Loucy (cell line): Measurements from ENCODE around the gene MARCHF7.
A peak's percentile ranks its signal among the peaks of the same experiment; 100 is the strongest.

Experiments
- H2AFZ ChIP-seq: fragments of 200-600 bp; sonication (generic); 2 replicates; pipeline ENCODE4 v1.6.0; 2016; ENCODE audit warnings: antibody characterized with exemption, mild to moderate bottlenecking, low read length, moderate library complexity
- H3F3A ChIP-seq: fragments of 200-600 bp; 2 replicates; pipeline ENCODE4 v1.6.0; 2016; ENCODE audit warnings: antibody characterized with exemption, low read depth, mild to moderate bottlenecking
- H3K27me3 ChIP-seq: fragments of 200-600 bp; sonication (generic); 2 replicates; pipeline ENCODE4 v1.6.1; 2014; ENCODE audit warnings: low read length, mild to moderate bottlenecking; ENCODE audit not compliant: insufficient read depth, poor library complexity, severe bottlenecking
- H3K36me3 ChIP-seq: fragments of 200-600 bp; sonication (generic); 2 replicates; pipeline ENCODE4 v1.6.1; 2016; ENCODE audit warnings: low read length; ENCODE audit not compliant: insufficient read depth
- H3K4me1 ChIP-seq: fragments of 200-600 bp; sonication (generic); 2 replicates; pipeline ENCODE4 v1.5.1; 2014; ENCODE audit warnings: low read length, mild to moderate bottlenecking; ENCODE audit not compliant: insufficient read depth, poor library complexity, severe bottlenecking
- H3K4me2 ChIP-seq: fragments of 200-600 bp; sonication (generic); 2 replicates; pipeline ENCODE4 v1.6.0; 2014; ENCODE audit warnings: antibody characterized with exemption, low read length, low read depth, mild to moderate bottlenecking; ENCODE audit not compliant: poor library complexity, severe bottlenecking
- H3K4me3 ChIP-seq: fragments of 200-600 bp; sonication (generic); 2 replicates; pipeline ENCODE4 v1.5.1; 2014; ENCODE audit warnings: low read length, mild to moderate bottlenecking, mixed read lengths; ENCODE audit not compliant: poor library complexity, severe bottlenecking
- H3K79me2 ChIP-seq: fragments of 200-600 bp; sonication (generic); 2 replicates; pipeline ENCODE4 v1.6.1; 2014; ENCODE audit warnings: low read length; ENCODE audit not compliant: insufficient read depth
- H3K9ac ChIP-seq: fragments of 200-600 bp; sonication (generic); 2 replicates; pipeline ENCODE4 v1.6.0; 2014; ENCODE audit warnings: mild to moderate bottlenecking, low read depth, low read length, moderate library complexity; ENCODE audit not compliant: poor library complexity, severe bottlenecking
- H3K9me2 ChIP-seq: fragments of 200-600 bp; sonication (generic); replicated peaks from 2 replicates; pipeline ENCODE4 v1.6.1; 2016; ENCODE audit warnings: low read depth, low read length, mixed read lengths
- H3K9me3 ChIP-seq: fragments of 200-600 bp; sonication (generic); 2 replicates; pipeline ENCODE4 v1.6.1; 2014; ENCODE audit warnings: mild to moderate bottlenecking, antibody characterized with exemption, low read length, low read depth; ENCODE audit not compliant: insufficient read depth
- H4K20me1 ChIP-seq: fragments of 200-600 bp; sonication (generic); 2 replicates; pipeline ENCODE4 v1.6.0; 2014; ENCODE audit warnings: antibody characterized with exemption, low read length, mild to moderate bottlenecking; ENCODE audit not compliant: insufficient read depth, poor library complexity, severe bottlenecking
- CTCF ChIP-seq: fragments of 200-600 bp; sonication (generic); conservative IDR thresholded peaks from 2 replicates; pipeline ENCODE4 v1.5.1; 2014; ENCODE audit warnings: mild to moderate bottlenecking, antibody characterized with exemption, low read length
- EZH2phosphoT487 ChIP-seq: fragments of 200-600 bp; IDR thresholded peaks from 2 replicates; pipeline ENCODE4 v1.6.1; 2018; ENCODE audit warnings: antibody characterized with exemption, mild to moderate bottlenecking, moderate library complexity, borderline replicate concordance

MARCHF7 gene

GRCh38 chr2:159755014-159755413, 42.7 kb downstream of the MARCHF7 start:
- no peaks in the 10 kb centered on the region for H3K27me3 ChIP-seq
- no peak overlapping the region for H2AFZ ChIP-seq
- no peaks in the 10 kb centered on the region for H3K9me2 ChIP-seq
- H3K4me1 ChIP-seq: no peaks in the 10 kb centered on the region
- no peaks in the 10 kb centered on the region for H3F3A ChIP-seq
- no peaks in the 10 kb centered on the region for H3K9me3 ChIP-seq
- TF ChIP-seq EZH2phosphoT487 (no peak), CTCF (no peak)
- peaks cover 64% of the 10 kb centered on the region for H4K20me1 ChIP-seq
- H3K4me2 ChIP-seq: no peak overlapping the region
- no peak overlapping the region for H3K4me3 ChIP-seq
- no peak overlapping the region for H3K9ac ChIP-seq
- H3K36me3 ChIP-seq: peaks cover 90% of the 10 kb centered on the region
- peaks cover 60% of the 10 kb centered on the region for H3K79me2 ChIP-seq

GRCh38 chr2:159755788-159756187, 43.5 kb downstream of the MARCHF7 start:
- Histone ChIP-seq H3K36me3 (peaks cover 95% of the 10 kb centered on the region), H3K27me3 (no peaks in the 10 kb centered on the region), H3K9me2 (no peaks in the 10 kb centered on the region), H3K4me1 (no peaks in the 10 kb centered on the region), H3K4me2 (no peak overlapping the region), H3K79me2 (peaks cover 58% of the 10 kb centered on the region), H3K9ac (no peak overlapping the region), H3F3A (no peaks in the 10 kb centered on the region), H3K9me3 (no peaks in the 10 kb centered on the region), H2AFZ (no peak overlapping the region), H4K20me1 (peaks cover 60% of the 10 kb centered on the region), H3K4me3 (no peak overlapping the region)
- TF ChIP-seq CTCF (peak; percentile 70), EZH2phosphoT487 (no peak)

- Histone ChIP-seq H4K20me1 (peaks cover 42% of the 10 kb centered on the region), H3K36me3 (peaks cover 93% of the 10 kb centered on the region), H3K4me3 (no peak overlapping the region), H3K4me2 (no peak overlapping the region), H3K9me3 (no peaks in the 10 kb centered on the region), H3K27me3 (no peaks in the 10 kb centered on the region), H3F3A (no peaks in the 10 kb centered on the region), H3K9ac (no peak overlapping the region), H3K79me2 (peaks cover 43% of the 10 kb centered on the region), H2AFZ (no peak overlapping the region), H3K9me2 (no peaks in the 10 kb centered on the region), H3K4me1 (no peaks in the 10 kb centered on the region)
- TF ChIP-seq EZH2phosphoT487 (no peak), CTCF (no peak)
Observed at GRCh38 chr2:159758239-159758638, 45.9 kb downstream of the MARCHF7 start.
